Cardiac ventricle fibroblast (primary cell): Measurements from ENCODE around the gene SPTBN2. TPM values are rescaled to one million over a fixed set of nuclear protein-coding genes. Genes with fewer than 3 reads are reported as not detected.

Experiments used
- total RNA-seq: library from RNA; depleted of rRNA; stranded (reverse); fragments of >200 nt; gene quantifications from 2 replicates; pipeline ENCODE4 v1.2.3, GENCODE V29; 2015

The SPTBN2 gene
- 1.4 and 5.1 TPM in 2 replicates for total RNA-seq

DNA sequence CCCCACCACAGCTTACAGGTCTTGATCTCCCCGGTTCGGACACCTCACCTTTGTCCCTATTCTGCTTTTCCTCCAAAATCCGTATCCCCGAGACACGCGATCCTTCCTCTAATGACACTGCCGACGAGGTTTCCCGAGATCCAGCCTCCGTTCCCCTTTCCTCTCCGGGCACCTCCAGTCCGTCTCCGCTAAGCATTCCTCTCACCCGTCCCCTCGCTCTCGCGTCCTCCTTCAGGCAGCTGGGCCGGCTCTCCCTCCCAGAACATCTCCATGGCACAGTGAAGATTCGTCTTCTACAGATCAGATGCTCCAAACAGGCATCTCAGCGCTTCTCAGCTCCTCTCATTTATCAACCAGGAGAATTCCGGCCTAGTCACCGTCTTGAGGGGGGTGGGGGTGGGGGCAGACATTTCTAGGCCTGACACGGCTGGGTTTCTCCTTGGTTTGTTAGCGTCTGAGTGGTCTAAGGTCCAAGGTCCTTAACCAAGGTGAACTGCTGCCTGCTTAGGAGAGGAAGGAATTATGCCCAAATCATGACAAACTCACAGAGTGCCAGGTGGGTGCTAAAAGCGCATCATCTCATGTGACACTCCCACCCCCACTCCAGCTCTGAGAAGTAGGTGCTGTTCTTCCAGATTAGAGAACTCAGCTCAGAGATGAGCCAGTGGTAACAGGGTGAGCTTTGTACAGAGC is at the start of gene SPTBN2:
SPTBN2 (minus strand) TSS at position 524 of the 693 bp plus-strand sequence. CDS start 7,976 bp downstream, outside the sequence.

DNA sequence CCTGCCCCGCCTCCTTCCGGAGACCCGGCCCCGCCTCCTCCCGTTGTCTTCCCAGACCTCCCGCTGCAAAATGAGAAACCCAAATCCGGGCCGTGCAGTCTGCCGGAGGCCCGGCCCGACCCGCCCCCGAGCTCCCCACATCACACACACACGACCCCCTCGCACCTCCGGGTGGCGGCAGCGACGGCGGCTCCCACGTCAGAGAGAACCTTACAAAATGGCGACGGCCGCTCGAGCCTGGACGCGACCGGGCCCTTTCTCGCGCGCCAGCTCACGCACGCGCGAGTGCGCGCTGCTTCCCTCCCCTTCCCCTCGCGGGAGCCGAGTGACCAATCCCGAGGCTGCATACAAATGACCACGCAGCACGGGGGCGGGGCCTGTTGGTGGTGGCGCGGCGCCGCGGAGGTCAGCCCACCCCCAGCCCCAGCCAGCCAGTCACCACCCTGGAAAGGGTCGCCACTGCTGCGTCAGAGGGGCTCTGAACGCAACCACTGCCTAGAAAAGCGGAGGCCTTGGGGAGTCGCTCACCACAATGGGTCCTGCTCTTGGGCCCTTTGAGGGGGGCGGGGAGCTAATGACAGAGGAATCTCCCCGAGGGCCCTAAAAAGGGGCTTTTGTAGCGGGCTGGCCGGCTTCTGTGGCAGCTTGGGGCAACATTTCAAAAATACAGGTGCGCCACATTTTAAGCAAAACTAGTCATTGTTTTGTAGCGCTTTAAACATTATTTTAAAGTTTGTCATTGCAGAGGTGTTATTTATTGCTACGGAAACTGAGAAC is 51.2 kb downstream of the SPTBN2 start, which contains the start of gene RBM4B:
RBM4B (minus strand) TSS at position 289 of the 777 bp plus-strand sequence. CDS start 808 bp downstream, outside the sequence.

DNA sequence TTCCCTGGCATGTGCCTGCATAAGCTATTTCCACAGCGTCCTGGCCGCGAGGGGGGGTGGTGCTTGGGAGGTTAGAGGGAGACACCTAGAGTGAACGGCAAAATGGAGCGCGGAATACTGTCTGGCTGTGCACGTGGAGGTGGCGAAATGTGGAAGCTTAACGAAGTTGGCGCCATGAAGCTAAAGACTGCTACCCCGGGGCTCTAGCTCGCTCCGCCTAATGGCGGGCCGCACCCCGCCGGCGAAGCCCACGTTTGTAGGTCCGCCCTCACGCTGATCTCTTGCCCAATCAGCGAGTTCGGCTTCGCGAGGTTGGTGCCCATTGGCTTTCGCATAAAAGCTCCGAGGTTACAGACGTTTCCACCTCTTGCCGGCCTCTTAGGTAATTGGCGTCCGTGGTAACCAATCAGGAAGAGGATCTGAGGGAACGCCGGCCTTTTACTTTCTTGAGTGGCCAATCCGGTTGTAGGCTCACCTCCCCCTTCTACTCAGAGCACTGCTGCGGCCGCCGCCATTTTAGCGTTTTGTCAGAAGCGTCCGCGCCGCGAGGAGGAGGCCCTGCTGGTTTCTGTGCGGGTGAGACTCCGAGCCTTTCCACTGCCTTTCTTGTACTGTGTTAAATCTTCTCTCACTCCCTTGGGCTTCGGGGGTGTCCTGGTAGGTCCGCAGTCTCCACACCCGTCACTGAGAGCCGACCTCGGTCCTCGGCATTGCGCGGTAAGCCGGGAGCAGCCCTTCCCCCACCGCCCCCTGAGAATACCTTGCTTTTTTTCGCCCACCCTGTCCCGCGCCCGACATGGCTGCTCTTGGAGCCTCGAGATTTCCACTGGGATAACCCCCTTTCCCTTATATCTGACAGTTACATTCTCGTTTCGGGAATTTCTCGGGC is 90.6 kb downstream of the SPTBN2 start, which contains the start of gene RBM4:
RBM4 (plus strand) TSS at position 527 of the 889 bp plus-strand sequence. CDS start 1,009 bp downstream, outside the sequence.

Other genes starting within 250 kb of the SPTBN2 start
- 16.1 and 20.1 TPM in 2 replicates for gene DPP3, start 248.8 kb downstream of the SPTBN2 start, total RNA-seq
- gene BBS1, start 218.6 kb downstream of the SPTBN2 start, total RNA-seq, result 39.4 and 49.4 TPM in 2 replicates
- gene ZDHHC24, start 183.2 kb downstream of the SPTBN2 start, total RNA-seq, result 17.5 and 19.3 TPM in 2 replicates
- 0.06 TPM in 1 of 2 replicates, not detected in the other for gene ACTN3, start 182.3 kb downstream of the SPTBN2 start, total RNA-seq
- 105 and 122 TPM in 2 replicates for gene CTSF, start 160.6 kb downstream of the SPTBN2 start, total RNA-seq
- gene CCDC87, start 136.2 kb downstream of the SPTBN2 start, total RNA-seq, result 0.44 and 1.3 TPM in 2 replicates
- 55.0 and 56.5 TPM in 2 replicates for gene CCS, start 136.0 kb downstream of the SPTBN2 start, total RNA-seq
- 23.3 and 27.1 TPM in 2 replicates for gene RBM14, start 112.6 kb downstream of the SPTBN2 start, total RNA-seq
- 70.0 and 93.0 TPM in 2 replicates for gene RBM4, start 90.5 kb downstream of the SPTBN2 start, total RNA-seq
- gene RBM4B, start 51.3 kb downstream of the SPTBN2 start, total RNA-seq, result 14.9 and 16.4 TPM in 2 replicates
- 11.4 and 15.9 TPM in 2 replicates for gene RCE1, start 114.2 kb upstream of the SPTBN2 start, total RNA-seq
- gene LRFN4, start 127.8 kb upstream of the SPTBN2 start, total RNA-seq, result 15.8 and 16.8 TPM in 2 replicates
- 28.6 and 29.7 TPM in 2 replicates for gene PC, start 229.2 kb upstream of the SPTBN2 start, total RNA-seq
- not detected in 2 replicates for gene C11orf86, start 246.1 kb upstream of the SPTBN2 start, total RNA-seq